IMR-90 (cell line): Measurements from ENCODE around the gene ATP5ME. TPM values are rescaled to one million over a fixed set of nuclear protein-coding genes. Genes with fewer than 3 reads are reported as not detected.
A peak's percentile ranks its signal among the peaks of the same experiment; 100 is the strongest.

Experiments
- ATAC-seq: fragments of 200-7000 bp; cut with Tn5 transposase; 2 replicates; pipeline ENCODE4 v1.9.1; 2020; ENCODE audit warnings: low read depth, mild to moderate bottlenecking, moderate library complexity
- BruUV-seq: library from RNA; stranded (reverse); fragments of 400-500 nt; replicated peaks from 2 replicates; lab custom pipeline; 2021; lab: Mats Ljungman, UMichigan
- CTCF ChIA-PET: fragments of 300-600 bp; formaldehyde crosslinking; extraction: SDS; loops from one replicate; lab custom pipeline; 2021; ENCODE audit warnings: antibody characterized with exemption; lab: Yijun Ruan, JAX
- POLR2A ChIA-PET: fragments of 300-600 bp; sonication (Branson Sonifier 250); formaldehyde crosslinking; loops from one replicate; lab custom pipeline; 2022; ENCODE audit warnings: antibody characterized with exemption; ENCODE audit not compliant: unreplicated experiment; lab: Charles Lee
- DNase-seq: peaks from one replicate; pipeline ENCODE4 v3.0.0; 2013
- H2AFZ ChIP-seq: replicated peaks from 2 replicates; pipeline ENCODE3; 2013; ENCODE audit warnings: low read length, mild to moderate bottlenecking; ENCODE audit not compliant: poor library complexity
- H2AK5ac ChIP-seq: 2 replicates; pipeline ENCODE4 v1.6.1; 2013; ENCODE audit warnings: low read depth, low read length, inconsistent platforms
- H2AK9ac ChIP-seq: replicated peaks from 2 replicates; pipeline ENCODE3; 2013; ENCODE audit warnings: mild to moderate bottlenecking, low read depth, low read length, moderate library complexity; ENCODE audit not compliant: poor library complexity
- H2BK120ac ChIP-seq: 2 replicates; pipeline ENCODE4 v1.6.1; 2013; ENCODE audit warnings: low read depth, low read length, inconsistent platforms
- H2BK15ac ChIP-seq: 3 replicates; pipeline ENCODE4 v1.6.1; 2013; ENCODE audit warnings: low read depth, low read length, inconsistent platforms
- H2BK20ac ChIP-seq: 2 replicates; pipeline ENCODE4 v1.6.1; 2013; ENCODE audit warnings: low read depth, mild to moderate bottlenecking, inconsistent platforms, low read length, moderate library complexity
- H2BK5ac ChIP-seq: 2 replicates; pipeline ENCODE4 v1.6.1; 2013; ENCODE audit warnings: mild to moderate bottlenecking, low read depth, low read length, inconsistent platforms; ENCODE audit not compliant: poor library complexity, severe bottlenecking
- H3K14ac ChIP-seq: replicated peaks from 2 replicates; pipeline ENCODE4 v1.6.1; 2013; ENCODE audit warnings: low read depth, low read length, inconsistent platforms
- H3K18ac ChIP-seq: 2 replicates; pipeline ENCODE4 v1.6.1; 2013; ENCODE audit warnings: low read depth, low read length, control low read depth
- H3K23ac ChIP-seq: 2 replicates; pipeline ENCODE4 v1.6.1; 2013; ENCODE audit warnings: low read depth, low read length, inconsistent platforms
- H3K27ac ChIP-seq: 2 replicates; pipeline ENCODE4 v1.5.1; 2013; ENCODE audit warnings: mild to moderate bottlenecking, control low read depth, low read length; ENCODE audit not compliant: insufficient read depth
- H3K27me3 ChIP-seq: 2 replicates; pipeline ENCODE4 v1.6.1; 2013; ENCODE audit warnings: low read length; ENCODE audit not compliant: control insufficient read depth, insufficient read depth
- H3K36me3 ChIP-seq: 2 replicates; pipeline ENCODE4 v1.6.1; 2013; ENCODE audit warnings: low read length, mixed read lengths; ENCODE audit not compliant: control insufficient read depth, insufficient read depth
- H3K4ac ChIP-seq: 2 replicates; pipeline ENCODE4 v1.6.1; 2013; ENCODE audit warnings: low read depth, low read length, inconsistent platforms
- H3K4me1 ChIP-seq: 2 replicates; pipeline ENCODE4 v1.6.1; 2013; ENCODE audit warnings: low read length, mixed read lengths; ENCODE audit not compliant: control insufficient read depth, insufficient read depth
- H3K4me2 ChIP-seq: 2 replicates; pipeline ENCODE4 v1.6.1; 2013; ENCODE audit warnings: low read depth, mild to moderate bottlenecking, control low read depth, low read length, moderate library complexity
- H3K4me3 ChIP-seq: 2 replicates; pipeline ENCODE4 v1.5.1; 2013; ENCODE audit warnings: low read depth, mild to moderate bottlenecking, control low read depth, low read length, moderate library complexity; ENCODE audit not compliant: insufficient read depth
- H3K56ac ChIP-seq: 2 replicates; pipeline ENCODE4 v1.6.1; 2013; ENCODE audit warnings: low read length, inconsistent platforms; ENCODE audit not compliant: insufficient read depth; ENCODE audit errors: extremely low read depth
- H3K79me1 ChIP-seq, 2 experiments: 2 replicates each; pipeline ENCODE4 v1.6.1; 2013; ENCODE audit warnings: low read length in 2 of 2, inconsistent platforms in 1 of 2, low read depth in 1 of 2
- H3K9ac ChIP-seq: 2 replicates; pipeline ENCODE4 v1.6.1; 2013; ENCODE audit warnings: low read depth, low read length, control low read depth
- H3K9me1 ChIP-seq: 2 replicates; pipeline ENCODE4 v1.6.1; 2013; ENCODE audit warnings: low read length, inconsistent platforms; ENCODE audit not compliant: insufficient read depth
- H3K9me3 ChIP-seq: 2 replicates; pipeline ENCODE4 v1.6.1; 2013; ENCODE audit warnings: low read length; ENCODE audit not compliant: control insufficient read depth, insufficient read depth
- H4K20me1 ChIP-seq: 2 replicates; pipeline ENCODE4 v1.6.1; 2013; ENCODE audit warnings: low read length, inconsistent platforms; ENCODE audit not compliant: insufficient read depth
- H4K5ac ChIP-seq: 2 replicates; pipeline ENCODE4 v1.6.1; 2013; ENCODE audit warnings: mild to moderate bottlenecking, low read depth, low read length, control low read depth
- H4K8ac ChIP-seq, 2 experiments: 2 replicates each; pipeline ENCODE4 v1.6.1; 2013; ENCODE audit warnings: low read depth in 2 of 2, low read length in 2 of 2, control low read depth in 1 of 2, inconsistent platforms in 1 of 2
- H4K91ac ChIP-seq: 2 replicates; pipeline ENCODE4 v1.6.1; 2013; ENCODE audit warnings: low read depth, low read length, inconsistent platforms; ENCODE audit not compliant: insufficient read depth
- MAZ ChIP-seq: IDR thresholded peaks from 2 replicates; pipeline ENCODE4 v1.6.1; 2012; ENCODE audit warnings: low read depth, mild to moderate bottlenecking, low read length, improper control_type of control experiment, moderate library complexity, borderline replicate concordance
- RCOR1 ChIP-seq: IDR thresholded peaks from 2 replicates; pipeline ENCODE4 v1.6.1; 2012; ENCODE audit warnings: mild to moderate bottlenecking, low read length, improper control_type of control experiment; ENCODE audit not compliant: insufficient replicate concordance
- RFX5 ChIP-seq: IDR thresholded peaks from 2 replicates; pipeline ENCODE4 v1.8.0; 2012; ENCODE audit warnings: low read depth, mild to moderate bottlenecking, low read length, moderate library complexity
- WGBS, 2 experiments: methylation state at CpG; one replicate each; pipeline versions ENCODE4 v1.1.5 to v1.1.7; 2013; ENCODE audit warnings: missing lambda C conversion rate in 2 of 2; ENCODE audit not compliant: insufficient read length in 1 of 2; ENCODE audit errors: extremely low coverage in 2 of 2; 5-methylcytosine and 5-hydroxymethylcytosine counted together
- dilution Hi-C: fragments of 300-500 bp; cut with HindIII; formaldehyde crosslinking; loops from one replicate; pipeline ENCODE4 v1.14.3; 2018; ENCODE audit warnings: low sequenced_read_pairs; ENCODE audit not compliant: unreplicated experiment
- in situ Hi-C: fragments of 300-500 bp; cut with MboI; formaldehyde crosslinking; loops from 3 replicates; pipeline ENCODE4 v1.14.3; 2019; ENCODE audit warnings: low sequenced_read_pairs, inconsistent platforms, mixed read lengths
- intact Hi-C: fragments of 100-400 bp; cut with micrococcal nuclease; formaldehyde crosslinking; loops from 2 replicates; pipeline ENCODE4 v1.10.0; 2022
- polyA plus RNA-seq, 3 experiments: library from polyadenylated mRNA; depleted of rRNA; stranded (reverse); fragments of >200 nt; gene quantifications; 2 replicates each; pipeline ENCODE4 v1.2.3, GENCODE V29; 2012; ENCODE audit warnings: low replicate concordance in 1 of 3
- total RNA-seq: library from RNA; depleted of rRNA; stranded (reverse); fragments of >200 nt; gene quantifications from 2 replicates; pipeline ENCODE4 v1.2.3, GENCODE V29; 2012

The ATP5ME gene
- total and polyA plus RNA-seq, 2 of the 4 experiments (the other 2 are of a cell fraction) = 39.3 to 603 TPM

- no peak overlapping the region for H3K56ac ChIP-seq
- peaks cover 6% of the 10 kb centered on the region; the same call in 1 of the 2 replicates for H3K27me3 ChIP-seq
- no TSS peak for BruUV-seq
- peak overlapping the region; percentile 61 for H3K4me3 ChIP-seq
- no peaks in the 10 kb centered on the region for H3K9me3 ChIP-seq
- H2BK20ac ChIP-seq = no peak overlapping the region
- no peak overlapping the region for H3K9ac ChIP-seq
- H4K8ac ChIP-seq = peak overlapping the region; percentile 89 to 94; a peak in 3 of 4 replicates
- CTCF ChIA-PET = no interaction called here
- peak overlapping the region; percentile 82; the same call in 1 of the 2 replicates for H2AK5ac ChIP-seq
- peak overlapping the region; percentile 92; the same call in 1 of the 2 replicates for H4K5ac ChIP-seq
- peaks cover 14% of the 10 kb centered on the region; the same call in 1 of the 2 replicates for H3K4me1 ChIP-seq
- peak overlapping the region; percentile 96 for H2AFZ ChIP-seq
- peak overlapping the region; percentile 56; the same call in 1 of the 3 replicates for H2BK15ac ChIP-seq
- peaks cover 25% of the 10 kb centered on the region for H4K20me1 ChIP-seq
- H2BK5ac ChIP-seq = no peak overlapping the region
- peaks cover 10 to 30% of the 10 kb centered on the region in 2 experiments; a peak in 3 of 4 replicates for H3K79me1 ChIP-seq
- intact Hi-C loops (no loop called here), in situ Hi-C loops (no loop called here), dilution Hi-C loops (no loop called here)
- no peak for ATAC-seq
- H2BK120ac ChIP-seq = no peak overlapping the region
- H3K9me1 ChIP-seq = peaks cover 13% of the 10 kb centered on the region
- H4K91ac ChIP-seq = no peak overlapping the region
- POLR2A ChIA-PET = interaction anchor here (0.5 kb wide), 1 partner anchor 14 kb away, joined by 3 read pairs; no protein-coding TSS in a partner anchor
- peak overlapping the region; percentile 79 for H3K4ac ChIP-seq
- H3K36me3 ChIP-seq = peaks cover 3% of the 10 kb centered on the region
- peak overlapping the region; percentile 79 for H3K14ac ChIP-seq
- H3K4me2 ChIP-seq = peak overlapping the region; percentile 92
- peak overlapping the region; percentile 87 for H2AK9ac ChIP-seq
- H3K18ac ChIP-seq = no peak overlapping the region; the same call in 1 of the 2 replicates
- H3K23ac ChIP-seq = no peak overlapping the region
- WGBS, 2 experiments = 100% methylated on average over 1 of the region's 1 CpG
- no peak overlapping the region for H3K27ac ChIP-seq
- TF ChIP-seq MAZ = no peak
- no peak for TF ChIP-seq RFX5
- TF ChIP-seq RCOR1 = no peak
- DNase-seq = no peak
Observed at GRCh38 chr4:704971-705277, 30.8 kb upstream of the ATP5ME start.
